ENCODE measurements around the gene KLHL7.
A peak's percentile ranks its signal among the peaks of the same experiment; 100 is the strongest.
"Not testable (repeated sequence)": the region's sequence is repeated elsewhere in the genome, so short reads cannot be mapped to it uniquely, and the experiment has no call there.

The KLHL7 gene

DNA sequence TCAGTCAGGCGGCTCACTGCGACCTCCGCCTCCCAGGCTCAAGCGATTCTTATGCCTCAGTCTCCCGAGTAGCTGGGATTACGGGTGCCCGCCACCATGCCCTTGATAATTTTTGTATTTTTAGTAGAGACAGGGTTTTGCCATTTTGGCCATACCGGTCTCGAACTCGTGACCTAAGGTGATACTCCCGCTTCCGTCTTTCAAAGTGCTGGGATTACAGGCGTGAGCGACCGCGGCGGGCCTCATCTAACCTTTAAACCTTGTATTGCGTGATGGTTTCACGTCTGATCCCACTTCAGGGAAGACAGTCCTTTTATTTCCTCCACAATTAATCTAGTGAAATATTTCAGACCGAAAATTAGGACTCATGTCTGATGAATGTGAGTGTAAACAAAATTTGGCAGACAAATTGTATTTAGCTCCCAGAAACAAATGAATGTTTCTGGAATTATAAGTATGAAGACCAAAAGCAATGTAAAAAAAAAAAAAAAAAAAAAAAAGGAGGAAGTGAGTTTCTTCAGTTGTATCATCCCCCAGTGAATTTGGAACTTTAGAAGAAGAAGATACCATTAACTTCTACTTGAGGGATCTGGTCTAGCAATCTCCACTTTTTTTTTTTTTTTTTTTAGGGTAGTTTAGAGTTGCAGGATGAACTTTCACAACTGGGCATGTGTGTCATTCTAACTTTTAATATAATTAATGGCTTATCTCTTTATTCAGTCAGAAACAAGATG is 77.9 kb downstream of the KLHL7 start:
- no peak for DNase-seq

DNA sequence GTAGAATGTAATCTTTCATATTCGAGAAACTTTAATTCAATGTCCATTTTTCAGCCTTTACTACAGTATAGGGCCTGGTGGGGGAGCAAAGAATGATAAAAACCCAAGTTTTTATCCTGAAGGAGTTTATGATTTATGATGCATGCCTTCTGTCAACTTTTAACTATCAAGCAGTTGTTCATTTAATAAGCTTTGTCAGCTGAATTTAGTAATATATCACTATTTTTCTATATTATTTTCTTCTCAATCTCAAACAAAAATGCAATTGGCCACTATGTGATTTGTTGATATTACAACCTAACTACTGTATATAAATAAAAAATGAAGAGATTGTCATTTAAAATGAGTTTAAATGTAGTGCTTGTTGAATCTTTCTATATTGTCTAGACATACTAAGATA is 78.7 kb downstream of the KLHL7 start:
- DNase-seq, result no peak

DNA sequence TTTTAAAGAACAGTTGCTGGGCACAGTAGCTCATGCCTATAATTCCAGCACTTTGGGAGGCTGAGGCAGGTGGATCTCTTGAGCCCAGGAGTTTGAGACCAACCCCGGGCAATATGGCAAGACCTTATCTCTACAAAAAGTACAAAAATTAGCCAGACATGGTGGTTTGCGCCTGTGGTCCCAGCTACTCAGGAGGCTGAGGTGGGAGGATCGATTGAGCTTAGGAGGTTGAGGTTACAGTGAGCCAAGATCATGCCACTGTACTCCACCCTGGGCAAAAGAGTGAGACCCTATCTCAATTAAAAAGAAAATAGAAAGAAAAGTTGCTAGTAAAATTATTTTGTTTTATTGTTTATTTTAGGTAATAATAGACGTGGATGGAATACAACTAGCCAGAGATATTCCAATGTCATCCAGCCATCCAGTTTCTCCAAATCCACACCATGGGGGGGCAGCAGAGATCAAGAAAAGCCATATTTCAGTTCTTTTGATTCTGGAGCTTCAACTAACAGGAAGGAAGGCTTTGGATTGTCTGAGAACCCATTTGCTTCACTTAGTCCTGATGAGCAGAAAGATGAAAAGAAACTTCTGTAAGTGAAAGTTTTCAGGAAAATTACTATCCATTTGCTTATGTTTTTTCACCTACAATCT is 79.2 kb downstream of the KLHL7 start:
- DNase-seq, result peak in 1 of 2 experiments; percentile 13

DNA sequence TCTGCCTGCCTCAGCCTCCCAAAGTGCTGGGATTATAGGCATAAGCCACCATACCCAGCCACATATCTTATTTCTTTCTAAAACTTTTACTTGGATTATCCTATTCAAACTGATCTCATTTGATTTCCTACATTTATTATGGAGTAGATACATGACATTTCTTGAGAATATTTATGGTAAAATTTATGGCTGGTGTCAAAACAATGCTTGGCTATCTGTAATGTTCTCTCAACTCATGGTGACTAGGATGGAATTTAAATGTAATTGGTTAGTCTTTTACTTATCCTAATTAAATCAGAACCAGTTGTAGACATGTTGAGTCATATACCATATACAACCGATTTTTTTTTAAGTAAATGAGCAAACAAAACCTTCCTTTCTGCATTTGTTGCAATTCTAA is 80.4 kb downstream of the KLHL7 start:
- DNase-seq, result no peak

DNA sequence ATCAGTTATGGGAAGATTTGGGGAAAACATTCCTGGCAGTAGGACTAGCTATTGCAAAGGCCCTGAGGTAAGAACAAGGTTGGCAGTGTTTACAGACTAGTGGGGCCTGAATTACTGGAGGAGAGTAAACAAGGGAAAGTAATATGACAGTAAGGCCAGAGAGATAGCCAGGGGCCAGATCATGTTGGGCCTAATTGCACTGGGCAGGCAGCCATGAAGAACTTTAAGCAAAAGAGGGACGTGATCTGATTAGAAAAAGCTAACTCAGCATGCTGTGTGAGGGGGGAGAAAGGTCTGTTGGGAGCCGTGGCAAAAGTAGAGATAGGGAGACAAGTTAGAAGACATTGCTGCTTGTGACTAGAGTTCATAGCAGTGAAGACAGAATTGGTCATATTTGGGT is 85.4 kb downstream of the KLHL7 start:
- DNase-seq, result no peak

DNA sequence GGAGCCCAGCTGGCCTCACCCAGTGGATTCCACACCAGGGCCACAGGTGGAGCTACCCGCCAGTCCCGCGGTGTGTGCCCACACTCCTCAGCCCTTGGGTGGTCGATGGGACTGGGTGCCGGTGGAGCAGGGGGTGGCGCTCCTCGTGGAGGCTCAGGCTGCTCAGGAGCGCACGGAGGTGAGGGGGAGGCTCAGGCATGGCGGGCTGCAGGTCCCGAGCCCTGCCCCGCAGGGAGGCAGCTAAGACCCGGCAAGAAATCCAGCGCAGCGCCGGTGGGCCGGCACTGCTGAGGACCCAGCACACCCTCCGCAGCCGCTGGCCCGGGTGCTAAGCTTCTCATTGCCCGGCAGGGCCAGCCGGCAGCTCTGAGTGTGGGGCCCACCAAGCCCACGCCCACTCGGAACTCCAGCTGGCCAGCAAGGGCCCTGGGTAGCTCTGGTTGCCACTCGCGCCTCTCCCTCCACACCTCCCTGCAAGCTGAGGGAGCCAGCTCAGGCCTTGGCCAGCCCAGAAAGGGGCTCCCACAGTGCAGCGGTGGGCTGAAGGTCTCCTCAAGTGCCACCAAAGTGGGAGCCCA is 88.2 kb downstream of the KLHL7 start:
- DNase-seq, result not testable (repeated sequence)

DNA sequence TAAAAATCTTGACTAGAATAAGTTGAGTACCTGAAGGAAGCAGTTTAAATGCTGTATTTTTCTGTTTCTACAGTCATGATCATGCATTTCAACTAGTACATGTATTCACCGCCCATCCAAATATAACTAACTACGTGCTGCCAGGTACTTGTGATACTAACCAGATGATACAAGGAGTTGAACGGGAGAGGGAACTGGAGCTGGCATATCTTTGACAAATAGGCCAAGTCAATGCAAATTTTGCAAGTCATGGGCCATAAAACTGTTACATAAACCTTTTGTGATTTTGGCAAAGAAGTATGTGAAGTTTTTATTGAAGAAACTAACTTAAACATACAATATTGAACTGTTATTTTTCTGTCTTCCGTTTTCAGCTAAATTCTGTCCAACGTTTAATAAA is 90.7 kb downstream of the KLHL7 start:
- no peak for DNase-seq

DNA sequence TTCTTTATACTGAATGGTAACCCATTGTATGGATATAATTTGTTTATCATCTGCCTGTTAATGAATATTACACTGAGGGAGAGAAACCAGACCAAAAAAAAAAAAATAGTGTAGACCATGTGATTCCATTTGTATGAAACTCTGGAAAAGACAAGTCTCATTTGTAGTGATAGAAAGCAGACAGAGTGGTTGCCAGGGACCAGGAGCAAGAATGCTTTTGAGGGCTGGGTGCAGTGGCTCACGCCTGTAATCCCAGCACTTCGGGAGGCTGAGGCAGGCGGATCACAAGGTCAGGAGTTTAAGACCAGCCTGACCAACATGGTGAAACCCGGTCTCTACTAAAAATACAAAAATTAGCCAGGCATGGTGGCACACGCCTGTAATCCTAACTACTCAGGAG is 92.2 kb downstream of the KLHL7 start:
- DNase-seq, result not testable (repeated sequence)

DNA sequence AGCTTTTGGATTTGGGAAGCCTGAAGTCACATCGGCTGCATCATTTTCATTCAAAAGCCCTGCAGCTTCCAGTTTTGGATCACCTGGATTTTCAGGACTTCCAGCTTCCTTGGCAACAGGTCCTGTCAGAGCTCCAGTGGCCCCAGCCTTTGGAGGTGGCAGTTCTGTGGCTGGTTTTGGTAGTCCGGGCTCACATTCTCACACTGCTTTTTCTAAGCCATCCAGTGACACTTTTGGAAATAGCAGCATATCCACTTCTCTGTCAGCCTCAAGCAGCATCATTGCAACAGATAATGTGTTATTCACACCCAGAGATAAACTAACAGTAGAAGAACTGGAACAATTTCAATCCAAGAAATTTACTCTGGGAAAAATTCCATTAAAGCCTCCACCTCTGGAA is 94.7 kb downstream of the KLHL7 start:
- no peak for DNase-seq

DNA sequence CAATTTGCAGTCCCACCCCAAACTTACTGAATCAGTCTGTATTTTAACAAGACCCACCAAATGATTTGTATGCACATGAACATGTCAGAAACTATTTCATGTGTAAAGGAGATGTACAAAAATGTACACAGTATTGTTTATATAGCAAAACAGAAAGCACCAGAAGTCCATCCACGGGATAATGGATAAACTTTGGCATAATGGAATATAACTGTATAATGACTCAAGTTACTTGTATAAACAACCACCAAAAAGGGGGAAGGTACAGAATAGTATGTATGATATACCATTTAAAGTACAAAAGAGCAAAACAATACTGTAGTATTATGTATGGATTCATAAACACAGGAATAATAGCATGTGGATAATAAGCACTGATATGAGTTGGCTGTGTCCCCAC is 98.7 kb downstream of the KLHL7 start:
- no peak for DNase-seq

DNA sequence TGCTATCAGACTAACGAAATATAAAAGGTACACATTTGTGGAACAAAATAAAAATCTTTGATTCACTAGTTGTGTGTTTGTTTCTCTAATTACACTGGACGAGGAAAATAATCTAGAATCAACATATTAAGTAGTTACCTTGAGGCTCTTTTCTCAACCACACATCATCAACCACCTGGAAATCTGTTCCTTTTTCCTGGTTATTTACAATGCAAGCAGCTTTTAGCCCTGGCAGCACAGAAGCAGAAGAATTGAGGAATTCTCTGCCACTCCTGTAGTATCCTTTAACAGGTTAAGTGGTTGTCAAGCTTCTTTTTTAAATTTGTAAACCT is 100.0 kb downstream of the KLHL7 start:
- no peak for DNase-seq

DNA sequence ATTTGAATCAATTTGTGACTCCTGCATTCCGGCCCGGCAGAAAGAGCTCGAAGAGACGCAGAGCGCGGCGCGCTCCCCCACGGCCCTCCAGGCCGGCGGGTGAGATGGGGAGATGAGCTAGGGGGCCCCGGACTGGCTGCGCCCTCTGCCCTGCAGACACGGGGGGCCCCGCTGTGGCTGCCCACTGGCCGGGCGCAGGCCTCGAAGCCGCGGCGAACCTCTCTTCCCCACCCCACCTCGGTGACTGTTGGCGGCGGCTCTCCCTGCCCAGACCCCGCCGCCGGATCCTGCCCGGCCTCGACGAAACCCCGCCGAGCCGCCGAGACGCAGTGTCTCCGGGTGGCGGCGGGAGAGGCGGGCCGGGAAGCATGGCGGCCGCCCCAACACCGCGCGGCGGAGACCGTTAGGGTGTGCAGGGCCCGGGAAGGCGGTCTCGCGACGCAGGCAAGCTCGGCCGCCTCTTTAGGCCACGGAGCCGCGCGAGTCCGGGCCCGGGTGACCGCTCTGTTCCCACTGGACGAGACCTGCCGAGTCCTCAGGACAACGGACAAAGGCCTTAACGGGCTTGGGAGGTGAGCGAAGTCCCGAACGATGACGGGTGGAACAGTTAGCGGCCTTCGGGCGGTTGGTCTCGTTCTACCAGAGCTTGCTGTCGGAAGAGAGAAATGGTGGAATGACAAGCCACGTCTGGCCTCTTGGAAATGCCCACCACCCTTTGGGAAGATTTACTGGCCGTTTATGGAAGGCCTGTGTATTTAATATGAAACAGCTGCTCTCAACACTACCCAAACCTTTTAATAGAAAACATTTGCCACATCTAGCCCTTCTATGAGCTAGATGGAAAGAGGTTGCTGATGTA is 100.6 kb downstream of the KLHL7 start:
- no peak for DNase-seq

DNA sequence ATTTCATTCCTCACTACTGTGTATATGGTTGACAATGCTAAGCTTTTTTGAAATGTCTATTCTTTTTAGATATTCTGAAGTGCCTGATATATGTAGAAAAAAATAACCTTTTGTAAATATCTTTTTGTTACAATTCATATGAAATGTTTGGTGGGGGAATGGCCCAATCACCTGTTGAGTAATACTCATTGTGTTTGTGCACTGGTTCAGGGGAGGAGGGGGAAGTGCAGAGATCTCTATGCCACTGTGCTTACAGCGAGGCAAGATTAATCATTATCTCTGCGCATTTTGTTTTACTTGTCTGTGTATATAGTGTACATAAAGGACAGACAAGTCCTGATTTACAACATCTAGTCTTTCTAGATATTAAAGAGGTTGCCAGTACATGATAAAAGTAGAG is 101.4 kb downstream of the KLHL7 start:
- DNase-seq, result no peak

DNA sequence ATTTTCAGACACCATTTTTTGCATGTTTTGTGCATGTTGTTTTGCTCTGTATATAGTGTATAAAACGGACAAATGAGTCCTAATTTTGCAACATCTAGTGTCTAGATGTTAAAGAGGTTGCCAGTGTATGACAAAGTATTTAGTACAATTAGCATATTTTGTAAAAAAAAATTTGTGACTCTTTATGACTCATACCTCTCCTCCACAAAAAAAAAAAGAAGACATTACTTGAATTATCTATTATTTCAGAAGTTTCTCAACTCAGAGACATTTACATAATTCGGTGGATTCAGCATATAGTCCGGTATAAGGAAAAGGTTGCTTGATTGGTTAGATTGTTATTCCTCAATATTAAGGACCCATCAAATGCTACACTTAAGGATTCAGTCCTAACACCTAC is 102.3 kb downstream of the KLHL7 start:
- no peak for DNase-seq

DNA sequence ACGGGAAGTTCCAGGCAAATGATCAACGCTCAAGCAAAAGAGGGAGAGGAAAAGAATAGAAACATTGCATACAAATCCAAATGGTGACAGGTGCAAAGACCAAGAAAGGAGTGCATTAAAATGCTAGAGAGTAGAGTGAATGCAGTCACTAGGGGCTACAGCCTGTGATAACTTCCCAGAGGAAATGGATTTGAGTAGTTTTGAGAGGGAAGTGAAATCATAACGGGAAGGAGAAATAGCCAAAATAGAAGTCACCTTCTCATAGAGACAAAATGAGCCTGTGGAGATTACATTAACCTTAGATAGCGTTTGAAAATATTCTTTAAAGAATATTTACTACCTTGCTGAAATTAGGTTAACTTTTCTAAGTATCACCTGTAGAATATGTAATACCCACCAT is 102.7 kb downstream of the KLHL7 start:
- no peak for DNase-seq

DNA sequence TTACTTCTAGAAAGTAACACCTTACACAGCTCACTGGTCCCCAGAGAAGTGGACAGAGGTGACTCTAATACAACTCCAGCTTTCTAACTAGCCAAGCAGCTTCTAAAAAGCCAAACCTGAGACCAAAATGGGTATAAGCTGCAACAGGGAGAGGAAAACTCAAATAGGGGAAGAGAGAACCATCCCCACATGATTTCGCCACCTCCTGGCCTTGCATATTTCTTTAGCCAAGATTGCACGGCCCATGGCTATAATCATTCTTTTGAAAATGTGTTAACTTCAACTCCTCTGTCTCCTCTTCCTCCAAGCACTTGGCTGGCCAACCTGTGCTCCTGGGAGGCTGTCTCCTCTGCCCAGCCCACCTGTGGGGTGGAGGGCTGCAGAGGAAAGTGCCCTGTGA is 104.9 kb downstream of the KLHL7 start:
- no peak for DNase-seq

DNA sequence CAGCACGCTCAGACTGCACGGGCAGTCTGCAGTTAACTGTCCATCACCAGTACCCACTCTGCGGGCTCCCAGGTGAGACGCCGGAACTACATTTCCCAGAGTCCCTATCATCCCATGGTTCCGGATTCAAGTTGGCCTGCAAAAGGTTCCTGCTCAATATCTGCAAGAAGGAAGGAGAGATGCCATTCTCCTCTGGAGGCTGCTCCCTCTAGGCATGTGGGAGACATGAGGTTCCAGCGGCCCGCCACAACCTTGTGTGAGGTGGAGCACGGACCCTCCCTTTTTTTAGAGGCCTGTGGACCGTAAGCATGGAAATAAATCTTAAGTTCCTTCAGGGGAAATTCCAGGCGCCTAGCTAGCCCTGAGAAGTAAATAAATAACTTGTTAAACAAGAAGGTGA is 106.0 kb downstream of the KLHL7 start:
- DNase-seq, result no peak

DNA sequence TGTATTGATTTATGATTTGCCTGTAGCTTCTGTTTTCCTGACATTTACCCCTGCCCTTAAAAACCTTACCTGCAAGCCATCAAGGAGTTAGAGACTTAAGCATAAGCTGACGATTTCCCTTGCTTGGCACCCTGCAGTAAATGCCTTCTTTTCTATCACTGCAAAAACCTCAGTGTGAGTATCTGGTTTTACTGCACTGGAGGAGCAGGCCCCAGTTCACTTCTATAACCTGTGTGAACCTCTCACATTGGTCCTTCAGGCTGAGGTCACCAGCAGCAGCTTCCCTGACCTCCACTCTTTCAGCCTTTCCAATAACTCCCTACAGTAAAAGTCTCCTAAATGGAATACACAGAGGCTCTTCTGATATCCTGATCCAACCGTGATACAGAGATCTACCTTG is 106.8 kb downstream of the KLHL7 start:
- DNase-seq, result no peak

DNA sequence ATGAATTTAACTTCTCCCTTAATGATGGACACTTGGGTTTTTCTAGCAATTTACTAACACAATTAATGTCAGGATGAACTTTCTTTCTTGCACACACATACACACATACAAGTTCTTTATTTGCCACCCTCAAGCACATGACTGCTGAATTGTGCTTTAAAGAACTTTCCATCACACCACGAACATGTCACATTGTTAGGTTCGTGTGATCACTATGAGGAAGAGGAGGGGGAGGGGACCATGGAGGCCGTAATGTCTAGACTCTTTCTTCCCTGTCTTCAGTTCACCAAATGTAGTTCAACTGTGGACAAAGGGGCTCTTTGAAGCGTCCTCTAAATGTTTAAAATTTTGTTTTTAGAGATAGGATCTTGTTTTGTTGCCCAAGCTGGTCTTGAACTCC is 107.3 kb downstream of the KLHL7 start:
- DNase-seq, result no peak

DNA sequence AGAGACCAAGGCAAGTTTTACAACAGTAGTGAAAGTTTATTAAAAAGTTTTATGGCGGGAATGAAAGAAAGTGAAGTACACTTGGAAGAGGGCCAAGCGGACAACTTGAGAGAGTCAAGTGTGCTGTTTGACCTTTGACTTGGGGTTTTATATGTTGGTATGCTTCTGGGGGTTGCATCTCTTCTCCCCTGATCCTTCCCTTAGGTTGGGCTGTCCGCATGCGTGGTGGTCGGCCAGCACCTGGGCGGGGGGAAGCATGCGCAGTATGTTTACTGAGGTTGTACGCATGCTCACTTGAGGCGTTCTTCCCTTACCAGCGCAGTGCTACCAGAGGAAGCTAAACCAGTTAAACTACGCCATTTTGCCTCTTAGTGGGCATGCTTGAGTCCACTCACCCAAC is 108.2 kb downstream of the KLHL7 start:
- DNase-seq, result no peak

DNA sequence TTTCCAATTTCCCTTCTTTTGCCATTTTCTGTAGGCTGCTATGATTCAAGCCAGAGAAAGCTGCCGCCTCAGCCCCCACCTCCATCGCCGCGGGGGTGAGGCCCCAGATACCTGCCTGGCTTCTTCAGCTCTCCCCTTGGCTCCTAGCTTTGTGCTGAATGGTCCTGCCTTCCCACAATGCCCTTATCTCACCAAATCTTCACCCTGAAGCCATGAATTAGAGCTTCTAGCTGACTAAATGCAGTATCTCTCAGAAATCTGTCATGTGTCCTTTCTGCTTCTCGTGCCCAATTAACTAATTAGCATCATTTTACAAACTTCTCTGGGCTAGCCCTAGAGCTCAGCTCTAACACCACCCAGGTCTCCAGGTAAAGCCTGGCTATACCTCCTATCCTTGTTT is 108.8 kb downstream of the KLHL7 start:
- DNase-seq, result no peak

DNA sequence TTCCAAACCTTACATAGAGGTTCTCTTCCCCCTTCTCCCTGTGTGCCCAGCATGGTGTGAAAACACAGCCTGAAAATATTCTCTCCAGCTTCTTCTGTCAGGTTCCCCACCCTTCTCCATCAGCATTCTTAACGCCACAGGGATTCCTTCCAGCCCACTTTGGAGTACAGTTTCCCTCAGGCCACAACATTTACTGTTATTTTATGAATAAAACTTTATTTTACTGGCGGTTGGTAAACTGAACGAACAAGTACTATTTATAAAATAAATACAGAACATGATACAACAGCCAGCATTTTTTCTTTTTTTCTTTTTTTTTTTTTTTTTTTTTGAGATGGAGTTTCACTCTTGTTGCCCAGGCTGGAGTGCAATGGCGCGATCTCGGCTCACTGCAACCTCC is 109.4 kb downstream of the KLHL7 start:
- no peak for DNase-seq

DNA sequence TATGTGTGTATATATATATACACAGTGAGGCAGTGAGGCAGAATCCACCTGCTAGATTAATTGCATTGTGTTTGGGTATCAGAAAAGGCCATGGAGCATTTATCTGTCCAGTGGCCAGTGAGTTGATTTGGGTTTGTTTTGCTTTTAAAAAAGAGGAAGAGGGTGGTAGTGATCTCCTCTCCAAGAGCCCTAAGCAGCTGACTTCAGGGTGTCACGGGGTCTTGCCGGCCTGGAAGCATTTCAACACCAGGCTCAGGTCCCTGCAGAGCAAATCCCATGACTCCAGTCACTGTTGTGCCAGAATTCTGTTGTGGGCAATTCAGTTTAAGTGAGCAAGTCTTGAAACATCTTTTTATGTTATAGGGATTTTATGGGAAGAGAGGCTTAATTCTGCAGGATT is 110.4 kb downstream of the KLHL7 start:
- DNase-seq, result no peak

DNA sequence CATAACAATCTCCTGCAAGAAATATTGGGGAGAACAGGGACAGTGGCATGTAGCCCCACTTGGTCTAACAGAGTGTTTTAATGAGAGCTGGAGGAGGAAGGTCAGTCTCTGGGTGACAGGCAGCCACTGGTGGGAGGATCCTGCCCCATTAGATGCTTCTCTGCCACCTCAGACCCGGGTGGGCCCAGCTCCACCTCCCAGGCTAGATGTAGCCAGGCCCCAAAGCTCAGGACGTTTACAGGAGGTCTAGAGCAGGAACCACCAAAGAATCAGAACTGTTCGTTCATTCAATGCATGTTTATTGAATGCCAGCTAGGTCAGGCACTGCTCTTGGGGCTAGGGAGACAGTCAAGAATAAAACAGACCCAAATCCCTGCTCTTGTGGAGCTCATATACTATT is 112.6 kb downstream of the KLHL7 start:
- DNase-seq, result no peak

Measured in NCI-H1930 (cell line).